ENCODE results near the gene NLK.
"Not testable (repeated sequence)": the region's sequence is repeated elsewhere in the genome, so short reads cannot be mapped to it uniquely, and the experiment has no call there.

The NLK gene

GRCh38 chr17:28155405-28155804, 112.9 kb downstream of the NLK start:
- DNase-seq (ENCODE audit: low read depth) = not testable (repeated sequence)

DNA sequence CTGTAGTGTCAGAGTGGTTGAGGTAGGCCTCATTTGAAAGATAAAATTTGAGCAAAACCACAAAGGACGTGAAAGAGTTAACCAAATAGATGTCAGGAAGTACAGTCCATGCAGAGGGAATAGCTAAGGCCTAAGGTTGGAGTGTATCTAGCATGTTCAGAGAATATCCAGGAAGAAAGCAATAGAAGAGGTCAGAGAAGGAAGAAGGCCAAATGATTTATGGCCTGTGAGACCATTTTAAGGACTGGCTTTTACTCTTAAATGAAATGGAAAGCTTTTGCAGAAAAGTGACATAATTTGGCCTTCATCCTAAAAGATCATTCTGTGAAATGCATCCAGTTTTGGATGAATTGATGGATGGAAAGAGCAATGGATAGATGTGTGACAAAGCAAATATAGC, 116.5 kb downstream of the NLK start:
- DNase-seq (ENCODE audit: low read depth) = no peak

DNA sequence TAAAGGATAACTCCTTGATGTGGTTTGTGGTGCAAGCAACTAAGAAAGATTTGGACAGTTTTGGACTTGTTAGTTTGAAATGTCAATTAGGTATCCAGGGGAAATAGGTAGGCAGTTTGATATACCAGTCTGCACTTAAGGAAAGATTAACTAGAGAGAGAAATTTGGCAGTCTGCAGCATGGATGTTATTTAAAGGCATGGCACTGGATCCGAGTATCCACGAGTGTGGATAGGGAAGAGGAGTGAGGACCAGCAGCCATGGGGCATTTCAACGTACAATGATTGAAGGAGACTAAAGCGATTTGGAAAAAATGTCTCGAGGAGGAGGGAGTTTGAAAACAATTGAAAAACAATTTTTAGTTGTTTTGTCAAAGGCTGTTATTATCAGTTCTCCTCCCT, 117.4 kb downstream of the NLK start:
- DNase-seq (ENCODE audit: low read depth) = no peak

DNA sequence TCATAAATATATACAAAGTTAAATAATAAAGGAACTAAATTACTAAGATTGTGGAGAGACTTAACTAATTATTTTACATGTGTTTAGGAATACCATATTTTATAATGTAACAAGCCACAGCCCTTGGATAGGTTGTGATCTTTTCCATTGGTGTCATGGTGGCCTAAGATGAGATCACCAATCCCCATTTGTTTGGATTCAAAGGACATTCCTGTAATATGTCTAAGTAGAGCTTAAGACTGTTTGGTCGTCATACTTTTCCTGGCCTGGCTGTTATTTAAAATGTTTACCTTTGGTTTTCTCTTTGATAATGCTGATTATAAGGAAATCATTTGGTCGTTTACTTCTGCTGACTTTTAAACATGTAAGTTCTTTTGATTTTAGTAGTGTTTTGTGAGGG, 118.1 kb downstream of the NLK start:
- peak; percentile 4 for DNase-seq (ENCODE audit: low read depth)

DNA sequence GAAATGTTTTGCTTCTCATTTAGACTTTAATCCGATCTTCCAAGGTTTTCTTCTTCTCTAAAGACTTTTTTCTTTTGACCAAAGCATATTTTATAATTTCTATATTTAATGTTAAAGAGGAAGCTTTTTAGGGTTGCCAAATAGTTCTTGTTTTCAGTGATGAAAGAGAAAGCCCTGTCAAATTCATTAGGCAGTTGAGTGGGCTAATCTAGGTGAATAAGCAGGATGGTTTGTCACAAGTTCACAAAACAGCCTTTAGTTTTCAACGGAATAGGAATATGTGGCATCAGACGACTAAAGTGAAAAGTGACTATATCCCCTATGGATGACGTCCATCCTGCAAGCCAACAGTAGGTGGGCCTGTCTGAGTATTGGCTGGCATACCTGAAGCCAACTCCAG, 118.8 kb downstream of the NLK start:
- DNase-seq (ENCODE audit: low read depth) = no peak

- DNase-seq (ENCODE audit: low read depth) = peak; percentile 49
Observed at GRCh38 chr17:28166478-28166877, 124.0 kb downstream of the NLK start.

- DNase-seq (ENCODE audit: low read depth) = no peak
Observed at GRCh38 chr17:28169621-28170349, 127.3 kb downstream of the NLK start.

DNA sequence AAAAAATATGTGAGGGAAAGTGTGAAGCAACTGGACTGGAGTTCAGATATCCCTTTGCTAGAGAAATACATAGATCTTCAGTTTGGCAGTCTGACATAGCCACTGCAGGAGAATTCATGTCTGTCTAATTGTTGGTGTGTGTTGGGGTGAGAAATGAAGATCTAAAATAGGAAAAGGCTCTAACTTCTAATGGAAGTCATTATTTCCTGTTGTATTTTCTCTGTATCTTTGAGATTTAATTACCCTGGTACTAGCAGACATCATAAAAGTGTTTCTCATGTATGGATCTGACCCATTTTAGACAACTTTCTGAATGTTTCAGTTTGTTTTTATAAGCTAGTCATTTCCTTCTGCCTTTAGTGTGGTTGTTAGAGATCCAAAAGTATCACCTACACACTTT, 128.3 kb downstream of the NLK start:
- peak; percentile 31 for DNase-seq (ENCODE audit: low read depth)

- DNase-seq (ENCODE audit: low read depth) = no peak
Observed at GRCh38 chr17:28173031-28173561, 130.6 kb downstream of the NLK start.

GRCh38 chr17:28173801-28174200, 131.3 kb downstream of the NLK start:
- DNase-seq (ENCODE audit: low read depth) = peak; percentile 42

DNA sequence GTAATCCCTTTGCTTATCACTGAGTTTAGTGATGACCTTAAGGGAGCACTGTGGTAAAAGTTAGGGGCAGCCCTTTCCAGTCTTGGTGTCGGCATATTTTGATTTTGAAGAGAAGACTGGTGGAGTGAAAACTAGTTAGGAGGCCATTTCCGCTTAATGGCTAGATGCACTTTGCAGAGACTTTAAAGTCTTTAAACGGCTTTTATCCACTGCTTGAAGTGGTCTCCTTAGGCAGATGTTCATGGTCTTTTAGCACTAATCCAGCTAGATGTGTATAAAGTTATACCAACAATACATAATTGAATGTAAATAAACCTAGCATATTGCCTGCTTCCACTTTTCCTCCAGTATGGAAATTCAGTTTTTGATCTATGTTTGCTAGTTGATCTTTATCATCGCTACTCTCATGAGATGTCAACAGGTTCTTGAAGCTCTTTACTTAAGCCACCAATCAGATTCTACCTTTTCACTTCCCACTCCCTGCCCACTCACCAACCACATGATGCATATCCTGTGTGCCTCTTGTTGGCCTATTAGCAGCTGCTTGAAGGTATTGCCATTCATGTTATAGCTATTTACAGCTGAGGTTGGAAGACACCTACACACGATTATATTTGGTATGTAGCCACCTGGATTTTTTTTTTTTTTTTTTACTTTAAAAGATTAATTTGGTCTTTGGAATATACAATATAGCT, 132.0 kb downstream of the NLK start:
- no peak for DNase-seq (ENCODE audit: low read depth)

GRCh38 chr17:28177351-28177750, 134.9 kb downstream of the NLK start:
- DNase-seq (ENCODE audit: low read depth) = peak; percentile 63

- DNase-seq (ENCODE audit: low read depth) = no peak
Observed at GRCh38 chr17:28178800-28179199, 136.3 kb downstream of the NLK start.

- DNase-seq (ENCODE audit: low read depth) = peak; percentile 83
Observed at GRCh38 chr17:28180449-28180848, 138.0 kb downstream of the NLK start.

GRCh38 chr17:28181568-28181967, 139.1 kb downstream of the NLK start:
- DNase-seq (ENCODE audit: low read depth) = no peak

GRCh38 chr17:28182559-28182958, 140.1 kb downstream of the NLK start:
- no peak for DNase-seq (ENCODE audit: low read depth)

- DNase-seq (ENCODE audit: low read depth) = no peak
Observed at GRCh38 chr17:28185658-28186057, 143.2 kb downstream of the NLK start.

- DNase-seq (ENCODE audit: low read depth) = not testable (repeated sequence)
Observed at GRCh38 chr17:28186472-28186871, 144.0 kb downstream of the NLK start.

DNA sequence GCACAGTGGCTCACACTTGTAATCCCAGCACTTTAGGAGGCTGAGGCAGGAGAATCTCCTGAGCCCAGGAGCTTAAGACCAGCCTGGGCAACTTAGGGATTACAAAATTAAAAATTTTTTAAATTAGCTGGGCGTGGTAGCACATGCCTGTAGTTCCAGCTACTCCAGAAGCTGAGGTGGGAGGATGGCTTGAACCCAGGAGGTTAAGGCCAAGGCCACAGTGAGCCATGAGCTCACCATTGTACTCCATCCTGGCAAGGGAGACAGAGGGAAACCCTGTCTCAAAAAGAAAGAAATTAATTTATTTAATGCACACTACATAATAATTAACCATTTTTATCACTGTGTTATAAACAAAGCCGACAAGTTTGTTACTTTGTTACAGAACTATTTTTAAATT, 145.5 kb downstream of the NLK start:
- no peak for DNase-seq (ENCODE audit: low read depth)

DNA sequence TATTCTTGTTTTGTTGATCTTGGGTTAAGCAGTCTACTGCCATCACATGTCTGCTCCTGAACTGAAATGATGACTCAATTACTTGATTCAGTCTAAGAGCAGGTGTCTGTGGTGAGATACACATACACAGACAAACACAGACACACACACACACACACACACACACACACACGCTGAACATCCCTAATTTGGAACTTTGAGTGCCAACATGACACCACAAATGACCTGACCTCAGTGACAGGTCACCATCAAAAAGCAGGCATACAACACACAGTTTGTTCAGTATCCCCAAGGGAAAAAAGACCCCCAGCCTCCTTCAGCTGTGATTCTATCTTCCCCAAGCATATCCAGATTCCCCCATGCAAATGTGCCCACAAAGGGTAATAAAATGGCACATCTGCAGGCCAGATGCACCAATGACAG, 146.4 kb downstream of the NLK start:
- DNase-seq (ENCODE audit: low read depth) = peak; percentile 65

- no peak for DNase-seq (ENCODE audit: low read depth)
Observed at GRCh38 chr17:28189667-28190066, 147.2 kb downstream of the NLK start.

GRCh38 chr17:28191018-28191417, 148.5 kb downstream of the NLK start:
- peak; percentile 23 for DNase-seq (ENCODE audit: low read depth)

DNA sequence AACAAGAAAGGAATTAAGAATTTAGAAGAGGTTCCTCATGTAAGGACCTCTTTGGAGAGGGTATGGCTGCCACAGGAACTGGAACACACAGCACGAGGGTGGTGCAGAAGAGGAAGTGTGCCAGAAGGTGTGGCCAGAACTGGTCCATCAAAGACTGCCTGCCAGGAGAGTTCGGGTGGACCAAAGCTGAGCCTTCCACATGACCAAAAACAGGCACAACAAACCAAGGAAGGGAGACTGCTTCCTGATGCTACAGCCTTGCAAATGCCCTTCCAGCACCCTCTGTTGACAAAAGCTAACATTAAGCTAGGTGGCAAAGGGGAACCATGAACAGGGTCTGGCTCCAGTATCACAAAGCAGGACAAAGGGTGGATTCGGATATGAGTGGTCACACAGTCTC, 150.8 kb downstream of the NLK start:
- DNase-seq (ENCODE audit: low read depth) = no peak

Measured in iris pigment epithelial cell (primary cell).